Hepatocyte (in vitro differentiated cells): ENCODE measurements around the gene MRPS27. TPM values are rescaled to one million over a fixed set of nuclear protein-coding genes. Genes with fewer than 3 reads are reported as not detected.
"Not testable (repeated sequence)": the region's sequence is repeated elsewhere in the genome, so short reads cannot be mapped to it uniquely, and the experiment has no call there.

ENCODE experiments used
- DNase-seq: peaks from one replicate; pipeline ENCODE4 v3.0.0-alpha.2; 2016; ENCODE audit warnings: low spot score
- H2AFZ ChIP-seq: fragments of 200-600 bp; sonication (generic); 2 replicates; pipeline ENCODE4 v1.6.0; 2016; ENCODE audit warnings: antibody characterized with exemption, mild to moderate bottlenecking
- H3K27ac ChIP-seq: fragments of 200-600 bp; sonication (generic); 2 replicates; pipeline ENCODE4 v1.5.1; 2016; ENCODE audit warnings: mild to moderate bottlenecking
- H3K27me3 ChIP-seq: fragments of 200-600 bp; sonication (generic); 2 replicates; pipeline ENCODE4 v1.6.1; 2016
- H3K36me3 ChIP-seq: fragments of 200-600 bp; sonication (generic); replicated peaks from 2 replicates; pipeline ENCODE4 v1.5.1; 2016; ENCODE audit warnings: low read depth; ENCODE audit not compliant: insufficient read depth
- H3K4me1 ChIP-seq: fragments of 200-600 bp; sonication (generic); 2 replicates; pipeline ENCODE4 v1.5.1; 2016; ENCODE audit warnings: mild to moderate bottlenecking, moderate library complexity; ENCODE audit not compliant: insufficient read depth
- H3K4me2 ChIP-seq: fragments of 200-600 bp; sonication (generic); 2 replicates; pipeline ENCODE4 v1.6.0; 2016
- H3K4me3 ChIP-seq: fragments of 200-600 bp; sonication (generic); 2 replicates; pipeline ENCODE4 v1.5.1; 2016; ENCODE audit warnings: mild to moderate bottlenecking
- H3K79me2 ChIP-seq: fragments of 200-600 bp; sonication (generic); 2 replicates; pipeline ENCODE4 v1.6.0; 2017; ENCODE audit warnings: mild to moderate bottlenecking
- H3K9me2 ChIP-seq: fragments of 200-600 bp; sonication (generic); replicated peaks from 2 replicates; pipeline ENCODE4 v1.6.0; 2017; ENCODE audit warnings: mild to moderate bottlenecking; ENCODE audit not compliant: insufficient read depth
- H3K9me3 ChIP-seq: fragments of 200-600 bp; sonication (generic); 2 replicates; pipeline ENCODE4 v1.5.1; 2016; ENCODE audit warnings: low read depth, mild to moderate bottlenecking
- H4K20me1 ChIP-seq: fragments of 200-600 bp; sonication (generic); 2 replicates; pipeline ENCODE4 v1.6.0; 2016; ENCODE audit warnings: mild to moderate bottlenecking; ENCODE audit not compliant: insufficient read depth, poor library complexity, severe bottlenecking
- CTCF ChIP-seq: fragments of 200-600 bp; sonication (generic); IDR thresholded peaks from 2 replicates; pipeline ENCODE4 v1.5.1; 2016; ENCODE audit warnings: antibody characterized with exemption, mild to moderate bottlenecking; ENCODE audit not compliant: poor library complexity
- EZH2 ChIP-seq: fragments of 200-600 bp; sonication (generic); IDR thresholded peaks from 2 replicates; pipeline ENCODE4 v1.6.1; 2016; ENCODE audit warnings: antibody characterized with exemption, mild to moderate bottlenecking, borderline replicate concordance
- EZH2phosphoT487 ChIP-seq: fragments of 200-600 bp; sonication (generic); IDR thresholded peaks from one replicate; pipeline ENCODE4 v1.6.1; 2018; ENCODE audit warnings: antibody characterized with exemption, mild to moderate bottlenecking, low read depth, moderate library complexity; ENCODE audit not compliant: unreplicated experiment, severe bottlenecking
- WGBS: methylation state at CpG from one replicate; pipeline ENCODE4 v1.1.6; 2016; ENCODE audit warnings: low lambda C conversion rate; ENCODE audit errors: missing lambda C conversion rate; 5-methylcytosine and 5-hydroxymethylcytosine counted together
- microRNA-seq: library from miRNA; unstranded; fragments of <30 nt; microRNA quantifications from one replicate; pipeline ENCODE4, GENCODE V29; 2017
- polyA plus RNA-seq: library from polyadenylated mRNA; unstranded; fragments of >200 nt; fragmentation: Nextera tagmentation; extraction: Ambion mirVana; gene quantifications from 2 replicates; pipeline ENCODE4 v1.2.1, GENCODE V29; 2016
- small RNA-seq: library from RNA; depleted of rRNA; stranded (forward); fragments of <200 nt; gene quantifications from one replicate; pipeline ENCODE3, GENCODE V24; 2014
- total RNA-seq: library from RNA; depleted of rRNA; stranded (reverse); fragments of >200 nt; gene quantifications from 2 replicates; pipeline ENCODE4 v1.2.3, GENCODE V29; 2014

The MRPS27 gene
- total and polyA plus RNA-seq, 2 experiments from 2014 or later, result 35.6 to 63.5 TPM

DNA sequence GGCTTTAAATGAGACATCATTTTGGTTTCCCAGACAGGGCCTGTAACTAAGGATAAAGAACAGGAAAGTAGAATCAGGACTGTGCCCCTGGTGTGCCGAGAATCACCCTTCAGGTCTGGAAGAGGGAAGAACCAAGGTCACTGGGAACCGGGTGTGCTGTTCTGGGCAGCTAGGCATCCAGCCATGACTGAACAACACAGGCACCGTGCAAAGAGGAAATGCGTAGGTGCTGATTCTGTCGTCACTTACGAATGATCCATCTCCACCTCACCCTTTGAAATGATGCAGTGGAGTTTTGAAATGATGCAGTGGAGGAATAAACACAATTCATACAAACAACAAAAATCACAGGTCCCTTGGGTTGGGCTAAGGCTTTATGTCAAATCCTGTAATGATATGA is 148.4 kb downstream of the MRPS27 start:
- no peaks in the 10 kb centered on the region for H3K27me3 ChIP-seq
- H2AFZ ChIP-seq, result no peak overlapping the region
- H3K9me2 ChIP-seq, result no peaks in the 10 kb centered on the region
- over 99% methylated on average over 6 of the region's 6 CpGs for WGBS
- peaks cover 6% of the 10 kb centered on the region for H3K79me2 ChIP-seq
- no peaks in the 10 kb centered on the region for H3K9me3 ChIP-seq
- TF ChIP-seq EZH2, result no peak
- TF ChIP-seq EZH2phosphoT487, result no peak
- TF ChIP-seq CTCF, result no peak
- peaks cover 3% of the 10 kb centered on the region for H3K4me1 ChIP-seq
- H3K27ac ChIP-seq, result no peak overlapping the region
- H3K4me3 ChIP-seq, result no peak overlapping the region
- no peak overlapping the region for H3K4me2 ChIP-seq
- no peaks in the 10 kb centered on the region for H4K20me1 ChIP-seq
- DNase-seq, result no peak
- no peaks in the 10 kb centered on the region for H3K36me3 ChIP-seq

- H3K27ac ChIP-seq, H3K27me3 ChIP-seq, H2AFZ ChIP-seq, H3K4me3 ChIP-seq, H3K4me2 ChIP-seq, H3K4me1 ChIP-seq, H3K9me2 ChIP-seq, H3K9me3 ChIP-seq, DNase-seq, H3K79me2 ChIP-seq, H3K36me3 ChIP-seq, H4K20me1 ChIP-seq: not testable (repeated sequence)
- 97% methylated on average over 3 of the region's 3 CpGs for WGBS
Observed at GRCh38 chr5:72171181-72171580, 148.9 kb downstream of the MRPS27 start.

DNA sequence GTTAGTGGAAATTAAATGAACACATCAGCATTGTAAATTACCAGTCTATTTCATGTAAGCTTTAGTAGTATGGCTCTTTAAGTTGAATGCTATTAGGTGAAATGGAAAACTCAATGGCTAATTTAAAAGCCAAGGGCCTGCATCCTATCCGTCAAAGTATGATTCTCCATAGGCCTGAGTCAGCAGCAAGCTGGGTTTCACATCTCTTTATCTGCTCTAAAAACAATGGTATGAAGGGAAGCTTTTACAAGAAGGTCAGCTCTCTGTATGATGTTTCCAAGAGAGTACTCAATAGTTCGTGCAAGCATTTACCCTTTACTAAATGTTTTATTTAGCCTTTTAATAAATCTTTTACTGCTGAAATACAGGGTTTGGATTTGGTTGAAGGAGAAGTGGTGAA is 149.9 kb downstream of the MRPS27 start:
- H3K4me3 ChIP-seq, result no peak overlapping the region
- H3K27ac ChIP-seq, result no peak overlapping the region
- no peaks in the 10 kb centered on the region for H3K27me3 ChIP-seq
- H3K4me1 ChIP-seq, result peaks cover 13% of the 10 kb centered on the region
- H3K4me2 ChIP-seq, result no peak overlapping the region
- no peaks in the 10 kb centered on the region for H4K20me1 ChIP-seq
- 67% methylated on average over 2 of the region's 2 CpGs for WGBS
- TF ChIP-seq EZH2phosphoT487 (no peak), EZH2 (no peak), CTCF (no peak)
- no peak for DNase-seq
- no peaks in the 10 kb centered on the region for H3K9me3 ChIP-seq
- no peaks in the 10 kb centered on the region for H3K36me3 ChIP-seq
- no peak overlapping the region for H2AFZ ChIP-seq
- H3K9me2 ChIP-seq, result no peaks in the 10 kb centered on the region
- peaks cover 6% of the 10 kb centered on the region for H3K79me2 ChIP-seq

Small RNA genes lying within 50 kb of the gene (microRNA-seq; reads per million reads assigned to microRNA genes)
- gene MIR4803, result not detected

Small RNA genes lying within 50 kb of the gene (small RNA-seq; reads per million reads assigned to genes)
- gene MIR4803 (not detected), gene RN7SL153P (not detected)

Other genes with a start within 250 kb of the MRPS27 start
- 40.8 and 82.4 TPM in 2 replicates for gene MAP1B, start 212.8 kb downstream of the MRPS27 start, total RNA-seq
- 115 and 142 TPM in 2 replicates for gene MAP1B, start 212.8 kb downstream of the MRPS27 start, polyA plus RNA-seq
- 10.5 and 12.0 TPM in 2 replicates for gene PTCD2, start 133 bp upstream of the MRPS27 start, total RNA-seq
- 5.8 and 6.7 TPM in 2 replicates for gene PTCD2, start 133 bp upstream of the MRPS27 start, polyA plus RNA-seq
- gene ZNF366, start 187.2 kb upstream of the MRPS27 start, total RNA-seq, result 0.20 and 2.5 TPM in 2 replicates
- not detected in 2 replicates for gene ZNF366, start 187.2 kb upstream of the MRPS27 start, polyA plus RNA-seq